ENCODE measurements around the gene UNK. TPM values are rescaled to one million over a fixed set of nuclear protein-coding genes. Genes with fewer than 3 reads are reported as not detected.

Gene UNK
- total and polyA plus RNA-seq, 2 experiments from 2014 or later = 22.3 to 26.7 TPM

DNA sequence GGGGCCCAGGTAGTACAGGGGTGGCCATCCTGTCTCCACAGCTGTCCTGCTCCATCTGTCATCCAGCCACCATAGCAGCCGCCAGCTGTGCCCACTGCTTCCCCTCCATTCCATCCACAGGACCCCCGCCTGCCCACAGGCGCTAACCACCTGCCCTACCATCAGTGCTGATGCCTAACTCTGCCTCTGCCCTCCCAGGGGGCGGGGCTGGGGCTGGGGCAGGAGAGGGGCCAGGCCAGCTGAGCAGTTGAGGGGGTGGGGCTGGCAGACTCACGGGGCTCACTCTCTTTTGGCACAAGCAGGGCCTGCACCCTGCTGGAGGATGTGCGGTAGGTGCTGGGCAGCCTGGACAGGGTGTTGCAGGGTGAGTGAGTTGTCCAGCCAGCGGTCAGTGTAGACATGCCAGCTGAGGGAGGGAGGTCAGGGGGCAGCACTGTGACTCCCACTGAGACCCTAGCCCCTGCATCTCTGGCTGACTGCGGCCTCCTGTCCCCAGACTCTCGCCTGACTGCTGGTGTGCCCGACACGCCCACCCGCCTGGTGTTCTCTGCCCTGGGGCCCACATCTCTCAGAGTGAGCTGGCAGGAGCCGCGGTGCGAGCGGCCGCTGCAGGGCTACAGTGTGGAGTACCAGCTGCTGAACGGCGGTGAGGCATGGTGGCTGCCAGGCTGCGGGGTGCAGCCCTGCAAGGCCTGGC is 29.3 kb upstream of the UNK start:
- no peak for DNase-seq (ENCODE audit: low spot score)
- H3K36me3 ChIP-seq (replicated peaks; ENCODE audit: insufficient read depth, low read depth) = no peaks in the 10 kb centered on the region
- H3K4me3 ChIP-seq = no peak overlapping the region
- H3K27ac ChIP-seq = no peak overlapping the region
- no peaks in the 10 kb centered on the region for H4K20me1 ChIP-seq (ENCODE audit: insufficient read depth, poor library complexity, severe bottlenecking)
- 92% methylated on average over 19 of the region's 20 CpGs for WGBS (ENCODE audit: low lambda C conversion rate, missing lambda C conversion rate)
- H3K9me2 ChIP-seq (replicated peaks; ENCODE audit: insufficient read depth) = no peaks in the 10 kb centered on the region
- no peaks in the 10 kb centered on the region for H3K9me3 ChIP-seq (ENCODE audit: low read depth)
- no peak overlapping the region for H2AFZ ChIP-seq
- TF ChIP-seq EZH2 (IDR thresholded peaks at IDR 0.05; ENCODE audit: borderline replicate concordance) (no peak), CTCF (IDR thresholded peaks at IDR 0.05; ENCODE audit: poor library complexity) (no peak), EZH2phosphoT487 (IDR thresholded peaks at IDR 0.05; ENCODE audit: low read depth, severe bottlenecking, unreplicated experiment) (no peak)
- peaks cover 14% of the 10 kb centered on the region for H3K4me1 ChIP-seq (ENCODE audit: insufficient read depth)
- no peaks in the 10 kb centered on the region for H3K79me2 ChIP-seq
- H3K4me2 ChIP-seq = no peak overlapping the region
- no peaks in the 10 kb centered on the region for H3K27me3 ChIP-seq

GRCh38 chr17:75755990-75756389 is 28.6 kb upstream of the UNK start:
- Histone ChIP-seq H3K27me3 (no peaks in the 10 kb centered on the region), H3K36me3 (replicated peaks; ENCODE audit: insufficient read depth, low read depth) (no peaks in the 10 kb centered on the region), H3K9me2 (replicated peaks; ENCODE audit: insufficient read depth) (no peaks in the 10 kb centered on the region), H3K4me2 (no peak overlapping the region), H3K4me1 (ENCODE audit: insufficient read depth) (peaks cover 14% of the 10 kb centered on the region), H3K27ac (no peak overlapping the region), H3K79me2 (no peaks in the 10 kb centered on the region), H4K20me1 (ENCODE audit: insufficient read depth, poor library complexity, severe bottlenecking) (no peaks in the 10 kb centered on the region), H2AFZ (no peak overlapping the region), H3K4me3 (no peak overlapping the region), H3K9me3 (ENCODE audit: low read depth) (no peaks in the 10 kb centered on the region)
- TF ChIP-seq CTCF (IDR thresholded peaks at IDR 0.05; ENCODE audit: poor library complexity) (no peak), EZH2 (IDR thresholded peaks at IDR 0.05; ENCODE audit: borderline replicate concordance) (no peak), EZH2phosphoT487 (IDR thresholded peaks at IDR 0.05; ENCODE audit: low read depth, severe bottlenecking, unreplicated experiment) (no peak)
- no peak for DNase-seq (ENCODE audit: low spot score)
- 93% methylated on average over 2 of the region's 2 CpGs for WGBS (ENCODE audit: low lambda C conversion rate, missing lambda C conversion rate)

DNA sequence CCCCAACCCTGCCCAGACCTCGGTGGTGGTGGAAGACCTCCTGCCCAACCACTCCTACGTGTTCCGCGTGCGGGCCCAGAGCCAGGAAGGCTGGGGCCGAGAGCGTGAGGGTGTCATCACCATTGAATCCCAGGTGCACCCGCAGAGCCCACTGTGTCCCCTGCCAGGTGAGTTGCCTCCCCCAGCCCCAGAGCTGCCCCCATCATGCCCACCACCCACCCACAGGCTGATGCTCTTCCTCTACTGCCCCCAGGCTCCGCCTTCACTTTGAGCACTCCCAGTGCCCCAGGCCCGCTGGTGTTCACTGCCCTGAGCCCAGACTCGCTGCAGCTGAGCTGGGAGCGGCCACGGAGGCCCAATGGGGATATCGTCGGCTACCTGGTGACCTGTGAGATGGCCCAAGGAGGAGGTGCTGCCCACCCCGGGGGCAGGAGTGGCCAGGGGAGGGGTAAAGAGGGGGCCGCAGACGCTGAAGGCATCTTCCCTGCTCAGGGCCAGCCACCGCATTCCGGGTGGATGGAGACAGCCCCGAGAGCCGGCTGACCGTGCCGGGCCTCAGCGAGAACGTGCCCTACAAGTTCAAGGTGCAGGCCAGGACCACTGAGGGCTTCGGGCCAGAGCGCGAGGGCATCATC is 28.0 kb upstream of the UNK start:
- H3K36me3 ChIP-seq (replicated peaks; ENCODE audit: insufficient read depth, low read depth) = no peaks in the 10 kb centered on the region
- H4K20me1 ChIP-seq (ENCODE audit: insufficient read depth, poor library complexity, severe bottlenecking) = no peaks in the 10 kb centered on the region
- TF ChIP-seq EZH2 (IDR thresholded peaks at IDR 0.05; ENCODE audit: borderline replicate concordance) = no peak
- no peak for TF ChIP-seq EZH2phosphoT487 (IDR thresholded peaks at IDR 0.05; ENCODE audit: low read depth, severe bottlenecking, unreplicated experiment)
- TF ChIP-seq CTCF (IDR thresholded peaks at IDR 0.05; ENCODE audit: poor library complexity) = no peak
- no peak overlapping the region for H3K4me3 ChIP-seq
- H3K27ac ChIP-seq = no peak overlapping the region
- no peaks in the 10 kb centered on the region for H3K9me2 ChIP-seq (replicated peaks; ENCODE audit: insufficient read depth)
- H3K9me3 ChIP-seq (ENCODE audit: low read depth) = no peaks in the 10 kb centered on the region
- 96% methylated on average over 25 of the region's 29 CpGs for WGBS (ENCODE audit: low lambda C conversion rate, missing lambda C conversion rate)
- no peak overlapping the region for H3K4me2 ChIP-seq
- no peaks in the 10 kb centered on the region for H3K27me3 ChIP-seq
- H3K4me1 ChIP-seq (ENCODE audit: insufficient read depth) = peaks cover 14% of the 10 kb centered on the region
- no peaks in the 10 kb centered on the region for H3K79me2 ChIP-seq
- DNase-seq (ENCODE audit: low spot score) = no peak
- no peak overlapping the region for H2AFZ ChIP-seq
